AG04449 (cell line): ENCODE measurements around the gene HDAC4.

Experiments used
- CTCF ChIA-PET: fragments of 350-600 bp; formaldehyde crosslinking; extraction: SDS; loops from one replicate; lab custom pipeline; 2021; ENCODE audit warnings: antibody characterized with exemption; lab: Yijun Ruan, JAX
- POLR2A ChIA-PET: fragments of 400-600, 350-600 bp; formaldehyde crosslinking; extraction: SDS; loops from one replicate; lab custom pipeline; 2020; ENCODE audit warnings: antibody characterized with exemption, inconsistent platforms; lab: Yijun Ruan, JAX
- DNase-seq: peaks from one replicate; pipeline ENCODE4 v3.0.0-alpha.2; 2010; ENCODE audit warnings: low read depth, low spot score
- H3K4me3 ChIP-seq: 2 replicates; pipeline ENCODE4 v1.5.1; 2011; ENCODE audit warnings: low read depth, mild to moderate bottlenecking, control low read depth, low read length
- TF ChIP-seq, protein P1 (sequence below): IDR thresholded peaks from one replicate; pipeline ENCODE4 v1.5.1; 2011; ENCODE audit warnings: mild to moderate bottlenecking, moderate library complexity, low read length, control low read depth, inconsistent platforms; ENCODE audit not compliant: insufficient read depth; ENCODE audit errors: missing control alignments

HDAC4 gene

GRCh38 chr2:239442192-239442591, 41.4 kb upstream of the HDAC4 start:
- ChIA-PET CTCF (no interaction called here), POLR2A (no interaction called here)
- TF ChIP-seq, protein P1, sequence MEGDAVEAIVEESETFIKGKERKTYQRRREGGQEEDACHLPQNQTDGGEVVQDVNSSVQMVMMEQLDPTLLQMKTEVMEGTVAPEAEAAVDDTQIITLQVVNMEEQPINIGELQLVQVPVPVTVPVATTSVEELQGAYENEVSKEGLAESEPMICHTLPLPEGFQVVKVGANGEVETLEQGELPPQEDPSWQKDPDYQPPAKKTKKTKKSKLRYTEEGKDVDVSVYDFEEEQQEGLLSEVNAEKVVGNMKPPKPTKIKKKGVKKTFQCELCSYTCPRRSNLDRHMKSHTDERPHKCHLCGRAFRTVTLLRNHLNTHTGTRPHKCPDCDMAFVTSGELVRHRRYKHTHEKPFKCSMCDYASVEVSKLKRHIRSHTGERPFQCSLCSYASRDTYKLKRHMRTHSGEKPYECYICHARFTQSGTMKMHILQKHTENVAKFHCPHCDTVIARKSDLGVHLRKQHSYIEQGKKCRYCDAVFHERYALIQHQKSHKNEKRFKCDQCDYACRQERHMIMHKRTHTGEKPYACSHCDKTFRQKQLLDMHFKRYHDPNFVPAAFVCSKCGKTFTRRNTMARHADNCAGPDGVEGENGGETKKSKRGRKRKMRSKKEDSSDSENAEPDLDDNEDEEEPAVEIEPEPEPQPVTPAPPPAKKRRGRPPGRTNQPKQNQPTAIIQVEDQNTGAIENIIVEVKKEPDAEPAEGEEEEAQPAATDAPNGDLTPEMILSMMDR: no peak

GRCh38 chr2:239441261-239442078, 40.6 kb upstream of the HDAC4 start:
- POLR2A ChIA-PET: no interaction called here
- H3K4me3 ChIP-seq: no peak overlapping the region

More at GRCh38 chr2:239442192-239442591, 41.4 kb upstream of the HDAC4 start:
- no peak for DNase-seq
- H3K4me3 ChIP-seq: no peak overlapping the region

GRCh38 chr2:239440511-239440959, 39.7 kb upstream of the HDAC4 start:
- POLR2A ChIA-PET: interaction anchor here (1.2 kb wide), 1 partner anchor 40 kb away, joined by 4 read pairs; the partner anchor contains the start of gene HDAC4
- no peak overlapping the region for H3K4me3 ChIP-seq

More at GRCh38 chr2:239441261-239442078, 40.6 kb upstream of the HDAC4 start:
- no peak for DNase-seq
- CTCF ChIA-PET: interaction anchor here (1.1 kb wide), 1 partner anchor 20 kb away, joined by 5 read pairs; no protein-coding TSS in a partner anchor
- TF ChIP-seq, protein P1: no peak

GRCh38 chr2:239439754-239440315, 39.0 kb upstream of the HDAC4 start:
- ChIA-PET POLR2A (interaction anchor here (1.2 kb wide), 1 partner anchor 39 kb away, joined by 4 read pairs; the partner anchor contains the start of gene HDAC4), CTCF (no interaction called here)
- TF ChIP-seq, protein P1: no peak
- DNase-seq: no peak
- H3K4me3 ChIP-seq: no peak overlapping the region

More at GRCh38 chr2:239440511-239440959, 39.7 kb upstream of the HDAC4 start:
- TF ChIP-seq, protein P1: no peak
- CTCF ChIA-PET: interaction anchor here (1.1 kb wide), 1 partner anchor 21 kb away, joined by 5 read pairs; no protein-coding TSS in a partner anchor
- no peak for DNase-seq

- no peak overlapping the region for H3K4me3 ChIP-seq
- TF ChIP-seq, protein P1: no peak
- POLR2A ChIA-PET: interaction anchor here (1.2 kb wide), 1 partner anchor 38 kb away, joined by 4 read pairs; the partner anchor contains the start of gene HDAC4
- no peak for DNase-seq
- CTCF ChIA-PET: no interaction called here
These were observed 38.4 kb upstream of the HDAC4 start for GRCh38 chr2:239438995-239439753.
